DMS53 treated with DMSO at 0.1 percent for 48 hours (cell line): ENCODE measurements around the gene NR2C2AP.
"Not testable (repeated sequence)": the region's sequence is repeated elsewhere in the genome, so short reads cannot be mapped to it uniquely, and the experiment has no call there.

Experiments used
- DNase-seq: peaks from one replicate; lab custom pipeline; 2025; ENCODE audit not compliant: unreplicated experiment; lab: John Stamatoyannopoulos, UW

Gene NR2C2AP

GRCh38 chr19:19203012-19203856, at the start of gene NR2C2AP:
NR2C2AP (minus strand) TSS chr19:19203414; CDS start chr19:19203060, 354 bp downstream.
- peak; percentile 71 for DNase-seq

- no peak for DNase-seq
These were observed 47.1 kb upstream of the NR2C2AP start for GRCh38 chr19:19250196-19250801.

DNA sequence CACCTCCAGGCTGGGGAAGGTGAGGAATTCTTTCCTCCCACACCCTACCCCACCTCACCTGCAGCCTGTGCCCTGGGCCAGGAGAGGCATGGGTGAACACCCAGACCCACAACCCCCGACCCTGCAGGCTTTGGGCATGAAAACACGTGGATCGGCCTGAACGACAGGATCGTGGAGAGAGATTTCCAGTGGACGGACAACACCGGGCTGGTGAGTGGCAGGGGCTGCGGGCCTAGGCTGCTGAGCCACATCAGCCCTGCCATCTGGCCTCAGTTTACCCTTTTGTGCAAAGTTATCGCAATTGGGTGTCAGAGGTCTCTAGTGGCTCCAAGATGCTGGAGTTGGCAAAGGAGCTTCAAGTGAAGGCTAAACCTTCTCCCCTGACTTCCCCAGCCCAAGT, 37.3 kb upstream of the NR2C2AP start:
- DNase-seq = no peak

DNA sequence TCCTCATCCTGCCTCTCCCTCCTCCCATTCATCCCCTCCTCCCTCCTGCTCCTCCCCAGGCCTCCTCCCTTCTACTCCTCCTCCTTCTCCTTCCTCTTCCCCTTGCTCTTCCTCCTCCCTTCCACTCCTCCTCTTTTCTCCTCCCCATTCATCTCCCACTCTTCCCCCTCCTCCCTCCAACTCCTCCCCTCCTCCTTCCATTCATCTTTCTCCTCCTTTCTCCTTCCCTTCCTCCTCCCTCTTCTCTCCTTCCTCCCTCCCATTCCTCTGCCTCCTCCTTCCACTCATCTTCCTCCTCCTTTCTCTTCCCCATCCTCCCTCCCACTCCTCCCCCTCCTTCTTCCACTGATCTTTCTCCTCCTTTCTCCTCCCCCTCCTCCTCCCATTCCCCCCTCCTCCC, 36.5 kb upstream of the NR2C2AP start:
- no peak for DNase-seq

GRCh38 chr19:19238126-19238894, 35.1 kb upstream of the NR2C2AP start:
- DNase-seq = no peak

DNA sequence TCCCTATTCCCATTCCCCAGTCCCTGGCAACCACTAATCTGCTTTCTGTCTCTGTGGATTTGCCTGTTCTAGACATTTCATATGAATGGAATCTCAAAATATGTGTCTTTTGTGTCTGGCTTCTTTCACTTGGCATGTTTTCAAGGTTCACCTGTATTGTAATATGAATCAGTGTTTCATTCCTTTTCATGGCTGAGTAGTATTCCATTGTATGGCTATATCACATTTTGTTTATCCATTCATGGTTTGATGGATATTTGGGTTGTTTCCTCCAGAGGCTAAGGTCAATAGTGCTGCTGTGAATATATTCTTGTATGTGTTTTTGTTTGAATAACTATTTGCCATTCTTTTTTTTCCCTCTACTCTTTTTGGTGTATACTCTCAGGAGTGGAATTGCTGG, 33.0 kb upstream of the NR2C2AP start:
- no peak for DNase-seq

DNA sequence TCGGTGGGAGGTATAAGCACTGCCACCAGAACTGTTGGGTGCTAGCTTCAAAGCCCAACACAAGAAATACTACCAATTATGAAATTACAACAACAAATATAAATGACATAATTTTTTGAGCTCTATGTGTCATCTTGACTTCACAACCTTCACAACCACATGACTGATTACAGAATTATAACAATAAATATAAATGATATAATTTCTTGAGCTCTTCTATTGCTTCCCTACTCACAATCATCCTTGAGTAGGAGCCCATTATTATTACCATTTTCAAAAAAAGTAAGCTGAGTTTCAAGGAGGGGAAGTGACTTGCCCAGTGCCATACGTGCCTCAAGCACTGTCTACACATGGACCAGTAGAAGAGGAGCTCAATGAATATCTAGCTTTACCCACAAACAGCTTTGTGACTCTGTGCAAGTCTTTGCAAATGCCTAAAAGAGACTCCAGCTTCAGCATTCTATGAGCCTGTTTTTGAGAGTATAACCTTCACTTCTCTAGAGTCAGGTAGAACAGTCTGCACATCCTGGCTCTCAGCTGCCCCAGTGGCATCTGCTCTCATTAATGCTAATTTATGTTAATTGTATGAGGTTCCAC, 31.1 kb upstream of the NR2C2AP start:
- DNase-seq = no peak

DNA sequence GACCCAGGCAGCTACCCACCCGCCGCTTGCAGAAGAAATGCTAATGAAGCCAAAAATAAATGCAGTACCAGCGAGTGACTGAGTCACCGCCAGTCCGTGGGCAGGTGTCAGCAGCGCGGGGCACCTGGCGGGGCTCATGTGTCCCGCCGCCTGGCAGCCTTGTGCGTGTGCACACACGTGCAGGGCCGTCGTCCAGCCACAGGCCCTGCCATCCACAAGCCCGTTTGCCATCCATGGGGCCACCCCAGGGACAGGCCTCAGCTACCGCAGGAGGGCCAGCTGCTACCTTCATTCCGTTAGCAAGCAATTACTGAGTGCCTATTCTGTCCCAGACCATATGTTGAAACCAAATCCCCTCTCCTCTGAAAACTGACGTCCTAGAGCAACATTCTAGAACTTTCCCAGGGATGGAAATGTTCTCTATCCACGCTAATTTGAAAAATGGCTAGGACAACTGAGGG, 29.1 kb upstream of the NR2C2AP start:
- no peak for DNase-seq

GRCh38 chr19:19230999-19231398, 27.8 kb upstream of the NR2C2AP start:
- no peak for DNase-seq

GRCh38 chr19:19229701-19230100, 26.5 kb upstream of the NR2C2AP start:
- DNase-seq = no peak

DNA sequence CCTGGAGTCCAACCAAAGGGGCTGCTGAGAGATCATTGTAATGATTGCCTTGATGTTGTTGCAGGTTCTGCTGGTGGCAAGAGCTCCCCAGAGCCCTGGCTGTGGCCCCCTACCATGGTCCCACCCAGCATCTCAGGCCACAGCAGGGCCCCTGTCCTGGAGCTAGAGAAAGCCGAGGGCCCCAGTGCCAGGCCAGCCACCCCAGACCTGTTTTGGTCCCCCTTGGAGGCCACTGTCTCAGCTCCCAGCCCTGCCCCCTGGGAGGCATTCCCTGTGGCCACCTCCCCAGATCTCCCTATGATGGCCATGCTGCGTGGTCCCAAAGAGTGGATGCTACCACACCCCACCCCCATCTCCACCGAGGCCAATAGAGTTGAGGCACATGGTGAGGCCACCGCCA, 24.0 kb upstream of the NR2C2AP start:
- DNase-seq = no peak

DNA sequence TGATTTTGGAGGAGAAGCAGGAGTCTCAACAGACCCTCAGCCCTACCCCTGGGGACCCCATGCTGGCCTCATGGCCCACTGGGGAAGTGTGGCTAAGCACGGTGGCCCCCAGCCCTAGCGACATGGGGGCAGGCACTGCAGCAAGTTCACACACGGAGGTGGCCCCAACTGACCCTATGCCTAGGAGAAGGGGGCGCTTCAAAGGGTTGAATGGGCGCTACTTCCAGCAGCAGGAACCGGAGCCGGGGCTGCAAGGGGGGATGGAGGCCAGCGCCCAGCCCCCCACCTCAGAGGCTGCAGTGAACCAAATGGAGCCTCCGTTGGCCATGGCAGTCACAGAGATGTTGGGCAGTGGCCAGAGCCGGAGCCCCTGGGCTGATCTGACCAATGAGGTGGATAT, 23.4 kb upstream of the NR2C2AP start:
- no peak for DNase-seq

DNA sequence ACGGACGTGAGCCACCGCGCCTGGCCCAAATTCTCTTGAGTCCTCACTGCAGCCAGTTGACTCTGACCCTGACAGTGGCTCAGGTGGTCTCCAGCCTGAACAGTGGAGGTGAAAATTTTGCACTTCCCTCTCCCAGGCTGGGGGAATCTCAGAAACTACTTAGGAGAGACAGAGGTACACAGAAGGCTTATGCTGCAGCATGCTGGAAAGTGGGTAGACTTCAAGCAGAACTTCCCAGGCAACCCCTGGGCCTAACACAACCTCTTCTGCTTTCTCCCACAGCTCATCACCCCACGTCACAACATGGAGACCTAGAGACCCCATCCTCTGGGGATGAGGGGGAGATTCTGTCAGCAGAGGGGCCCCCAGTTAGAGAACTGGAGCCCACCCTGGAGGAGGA, 23.0 kb upstream of the NR2C2AP start:
- DNase-seq = no peak

- peak; percentile 65 for DNase-seq
These were observed 21.8 kb upstream of the NR2C2AP start for GRCh38 chr19:19224852-19225494.

DNA sequence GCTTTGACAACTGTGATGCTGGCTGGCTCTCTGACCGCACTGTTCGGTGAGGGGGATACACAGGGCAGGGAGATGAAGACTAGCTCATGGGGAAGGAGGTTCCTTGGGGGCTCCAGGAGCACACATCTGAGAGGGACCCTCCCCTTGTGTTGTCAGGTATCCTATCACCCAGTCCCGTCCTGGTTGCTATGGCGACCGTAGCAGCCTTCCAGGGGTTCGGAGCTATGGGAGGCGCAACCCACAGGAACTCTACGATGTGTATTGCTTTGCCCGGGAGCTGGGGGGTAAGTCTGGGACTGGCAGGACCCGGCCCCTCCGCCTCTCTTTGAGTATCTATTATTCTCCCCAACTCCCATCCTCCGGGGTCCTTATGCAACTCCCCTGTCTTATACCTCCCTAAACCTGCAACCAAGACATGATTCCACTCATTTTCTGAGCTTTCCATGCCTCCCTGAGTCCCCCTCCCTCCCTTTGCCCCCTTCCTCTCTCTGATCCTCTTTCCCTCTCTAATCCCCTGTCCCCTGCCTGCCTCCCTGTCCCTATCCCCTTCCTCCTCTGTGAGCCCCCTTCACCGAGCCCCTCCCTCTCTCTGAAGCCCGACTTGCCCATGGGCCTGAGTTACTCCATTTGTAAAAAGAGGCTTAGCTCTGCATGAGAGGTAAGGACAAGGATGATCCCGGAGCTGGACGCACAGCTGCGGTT, 21.1 kb upstream of the NR2C2AP start:
- DNase-seq = no peak

DNA sequence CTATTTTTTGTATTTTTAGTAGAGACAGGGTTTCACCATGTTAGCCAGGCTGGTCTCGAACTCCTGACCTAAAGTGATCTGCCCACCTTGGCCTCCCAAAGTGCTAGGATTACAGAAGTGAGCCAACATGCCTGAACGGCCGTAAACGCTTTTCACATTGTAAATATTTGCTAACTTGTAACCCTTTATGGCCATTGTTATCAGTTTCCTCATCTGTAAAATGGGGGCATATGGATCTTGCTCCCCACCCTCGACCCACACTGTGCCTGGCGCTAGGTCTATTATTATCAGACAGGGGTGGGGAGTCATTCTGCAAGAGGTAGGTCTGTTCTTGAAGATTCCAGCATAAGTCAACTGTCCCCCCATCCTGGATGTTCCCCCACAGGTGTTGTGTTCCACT, 20.4 kb upstream of the NR2C2AP start:
- DNase-seq = no peak

- DNase-seq = no peak
These were observed 19.8 kb upstream of the NR2C2AP start for GRCh38 chr19:19223060-19223459.

GRCh38 chr19:19221000-19221399, 17.8 kb upstream of the NR2C2AP start:
- DNase-seq = not testable (repeated sequence)

DNA sequence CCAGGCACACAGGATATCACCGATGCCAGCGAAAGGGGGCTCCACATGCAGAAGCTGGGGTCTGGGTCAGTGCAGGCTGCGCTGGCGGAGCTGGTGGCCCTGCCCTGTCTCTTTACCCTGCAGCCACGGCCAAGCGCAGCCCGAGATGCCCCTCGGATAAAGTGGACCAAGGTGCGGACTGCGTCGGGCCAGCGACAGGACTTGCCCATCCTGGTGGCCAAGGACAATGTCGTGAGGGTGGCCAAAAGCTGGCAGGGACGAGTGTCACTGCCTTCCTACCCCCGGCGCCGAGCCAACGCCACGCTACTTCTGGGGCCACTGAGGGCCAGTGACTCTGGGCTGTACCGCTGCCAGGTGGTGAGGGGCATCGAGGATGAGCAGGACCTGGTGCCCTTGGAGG, 15.7 kb upstream of the NR2C2AP start:
- DNase-seq = no peak

DNA sequence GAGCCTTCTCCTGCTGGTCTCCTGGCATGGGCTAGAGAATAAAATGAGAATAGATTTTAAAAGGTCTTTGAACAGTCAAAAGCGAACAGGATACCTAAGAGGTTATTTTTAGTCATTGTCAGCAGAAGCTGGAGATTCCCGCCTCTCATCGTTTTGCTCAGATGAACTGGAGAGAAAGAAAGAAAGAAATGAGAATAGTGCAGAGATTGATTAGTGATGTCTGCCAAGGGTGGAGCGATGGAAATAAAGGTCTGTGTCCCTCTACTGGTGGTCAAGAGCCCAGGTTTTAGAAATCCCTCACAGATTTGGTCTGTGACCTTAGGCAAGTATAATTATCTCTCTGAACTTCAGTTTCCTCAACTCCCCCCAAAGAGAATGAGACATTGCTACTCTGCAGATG, 13.9 kb upstream of the NR2C2AP start:
- DNase-seq = peak; percentile 13
